Measurements from ENCODE around the gene CDKN1C. TPM values are rescaled to one million over a fixed set of nuclear protein-coding genes. Genes with fewer than 3 reads are reported as not detected.
A peak's percentile ranks its signal among the peaks of the same experiment; 100 is the strongest.

Gene CDKN1C
- polyA plus RNA-seq, 3 donors: 109 to 150 (median 142) TPM

DNA sequence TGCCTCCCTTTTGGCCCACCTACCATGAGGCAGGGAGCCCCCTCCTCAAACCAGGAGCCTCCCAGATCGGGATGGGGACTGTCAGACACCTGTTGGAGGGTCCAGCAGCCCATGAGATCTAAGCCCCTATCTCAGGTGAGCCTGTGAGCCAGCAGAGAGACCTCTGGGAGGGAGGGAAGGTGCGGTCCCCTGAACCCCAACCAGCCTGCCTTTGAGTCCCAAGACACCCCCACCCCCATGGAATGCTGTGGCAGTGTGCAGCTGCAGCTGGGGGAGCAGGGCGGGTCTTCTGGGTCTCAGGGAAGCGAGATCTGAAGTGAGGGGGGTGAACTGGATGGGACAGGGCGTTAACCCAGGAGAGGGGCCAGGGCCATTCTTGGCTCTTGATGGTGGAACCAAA is 1.4 kb upstream of the CDKN1C start:
- DNase-seq (ENCODE audit: extremely low read depth in 1 of 11, low read depth in 9 of 11, low spot score in 4 of 11): no peak

DNA sequence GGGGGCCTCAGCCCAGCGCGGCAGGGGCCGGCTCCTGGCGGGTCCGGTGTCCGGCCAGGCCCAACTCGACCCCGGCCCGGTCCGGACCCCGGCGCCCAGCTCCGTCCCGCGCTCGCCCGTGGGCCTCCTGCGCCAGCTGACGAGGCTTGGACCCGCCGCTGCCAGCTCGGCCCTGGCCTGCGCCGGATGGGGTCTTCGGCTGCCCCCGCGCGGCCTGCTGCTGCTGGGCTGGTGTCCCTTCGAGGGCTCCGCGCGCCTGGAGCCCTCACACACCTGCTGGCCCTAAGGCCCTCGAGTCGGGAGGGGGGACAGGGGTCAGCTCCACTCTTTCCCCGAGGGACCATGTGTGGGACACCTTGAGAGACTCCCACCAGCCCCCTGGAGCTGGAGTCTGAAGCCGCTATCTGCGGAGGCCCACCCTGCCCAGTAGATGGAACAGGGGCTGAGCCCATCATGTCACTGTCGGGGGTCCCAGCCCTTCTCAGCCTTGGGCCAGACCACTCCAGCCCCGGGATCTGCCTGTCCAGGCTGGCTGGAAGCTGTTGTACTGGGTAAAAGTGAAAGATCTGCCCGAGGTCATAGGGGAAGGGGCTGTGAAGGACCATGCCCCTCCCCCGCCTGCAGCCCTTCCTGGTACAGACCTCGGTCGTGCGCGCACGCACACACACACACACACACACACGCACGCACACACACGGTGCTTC is 768 bp upstream of the CDKN1C start:
- DNase-seq (ENCODE audit: extremely low read depth in 1 of 11, low read depth in 9 of 11, low spot score in 4 of 11): peak in 3 of 11 donors; percentile 56 to 59 (median 56)

DNA sequence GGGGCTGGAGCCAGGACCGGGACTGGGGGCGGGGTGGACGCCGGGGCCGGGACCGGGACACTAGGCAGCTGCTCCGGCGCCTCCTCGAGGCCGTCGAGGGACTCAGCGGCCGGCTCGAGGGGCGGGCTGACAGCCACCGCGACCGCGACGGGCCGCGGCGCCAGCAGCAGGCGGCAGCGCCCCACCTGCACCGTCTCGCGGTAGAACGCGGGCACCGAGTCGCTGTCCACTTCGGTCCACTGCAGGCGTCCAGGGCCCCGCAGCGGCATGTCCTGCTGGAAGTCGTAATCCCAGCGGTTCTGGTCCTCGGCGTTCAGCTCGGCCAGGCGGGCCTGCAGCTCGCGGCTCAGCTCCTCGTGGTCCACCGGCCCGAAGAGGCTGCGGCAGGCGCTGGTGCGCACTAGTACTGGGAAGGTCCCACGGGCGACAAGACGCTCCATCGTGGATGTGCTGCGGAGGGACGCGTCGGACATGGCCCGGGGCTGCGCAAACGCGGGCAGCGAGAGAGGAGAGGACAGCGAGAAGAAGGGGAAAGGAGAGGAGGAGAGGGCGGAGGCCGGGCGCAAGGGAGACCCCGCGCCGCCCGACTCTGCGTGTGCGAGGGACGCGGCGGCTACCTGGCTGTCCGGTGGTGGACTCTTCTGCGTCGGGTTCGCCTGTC is 428 bp downstream of the CDKN1C start:
- DNase-seq (ENCODE audit: extremely low read depth in 1 of 11, low read depth in 9 of 11, low spot score in 4 of 11): peak in 2 of 11 donors; percentile 59 to 61

DNA sequence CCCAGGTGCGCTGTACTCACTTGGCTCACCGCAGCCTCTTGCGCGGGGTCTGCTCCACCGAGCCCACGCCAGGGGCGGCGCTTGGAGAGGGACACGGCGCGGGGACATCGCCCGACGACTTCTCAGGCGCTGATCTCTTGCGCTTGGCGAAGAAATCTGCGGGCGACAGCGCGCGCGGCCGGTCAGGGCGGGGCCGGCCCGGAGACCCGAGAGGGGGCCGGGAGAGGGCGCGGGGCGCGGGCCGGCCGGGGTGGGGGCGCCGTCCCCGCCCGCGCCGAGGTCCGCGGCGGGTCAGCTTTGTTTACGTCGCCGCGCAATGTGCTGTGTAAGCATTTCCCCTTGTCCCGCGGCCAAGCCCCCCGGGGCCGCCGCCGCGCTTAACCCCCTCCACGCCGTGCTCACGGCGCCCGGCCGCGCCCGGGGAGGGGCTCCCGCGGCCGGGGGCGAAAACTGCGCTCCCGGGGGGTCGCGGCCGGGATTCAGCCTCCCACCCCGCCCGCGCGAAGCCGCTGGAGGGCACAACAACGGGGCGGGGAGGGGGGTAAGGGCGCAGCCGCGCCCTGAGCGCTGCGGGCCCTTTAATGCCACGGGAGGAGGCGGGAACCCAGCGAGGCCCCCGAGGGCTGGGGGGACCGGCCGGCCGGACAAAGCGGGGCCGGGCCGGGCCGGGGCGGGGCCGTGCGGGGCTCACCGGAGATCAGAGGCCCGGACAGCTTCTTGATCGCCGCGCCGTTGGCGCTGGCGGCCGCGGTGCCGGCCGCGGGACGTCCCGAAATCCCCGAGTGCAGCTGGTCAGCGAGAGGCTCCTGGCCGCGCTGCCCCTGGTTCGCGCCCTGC is 1.4 kb downstream of the CDKN1C start:
- no peak for DNase-seq (ENCODE audit: extremely low read depth in 1 of 11, low read depth in 9 of 11, low spot score in 4 of 11)

DNA sequence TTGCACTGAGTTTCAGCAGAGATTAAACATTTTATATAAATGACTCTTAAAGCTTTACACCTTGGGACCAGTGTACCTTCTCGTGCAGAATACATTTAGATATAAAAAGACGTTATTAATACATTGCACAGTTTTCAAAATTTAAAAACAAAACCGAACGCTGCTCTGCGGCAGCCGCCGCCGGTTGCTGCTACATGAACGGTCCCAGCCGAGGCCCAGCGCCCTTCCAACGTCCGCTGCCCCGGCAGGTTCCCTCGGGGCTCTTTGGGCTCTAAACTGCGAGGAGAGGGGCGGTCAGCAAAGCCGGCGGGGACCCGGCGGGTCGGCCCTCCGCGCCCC is 2.0 kb downstream of the CDKN1C start:
- DNase-seq (ENCODE audit: extremely low read depth in 1 of 11, low read depth in 9 of 11, low spot score in 4 of 11): no peak

DNA sequence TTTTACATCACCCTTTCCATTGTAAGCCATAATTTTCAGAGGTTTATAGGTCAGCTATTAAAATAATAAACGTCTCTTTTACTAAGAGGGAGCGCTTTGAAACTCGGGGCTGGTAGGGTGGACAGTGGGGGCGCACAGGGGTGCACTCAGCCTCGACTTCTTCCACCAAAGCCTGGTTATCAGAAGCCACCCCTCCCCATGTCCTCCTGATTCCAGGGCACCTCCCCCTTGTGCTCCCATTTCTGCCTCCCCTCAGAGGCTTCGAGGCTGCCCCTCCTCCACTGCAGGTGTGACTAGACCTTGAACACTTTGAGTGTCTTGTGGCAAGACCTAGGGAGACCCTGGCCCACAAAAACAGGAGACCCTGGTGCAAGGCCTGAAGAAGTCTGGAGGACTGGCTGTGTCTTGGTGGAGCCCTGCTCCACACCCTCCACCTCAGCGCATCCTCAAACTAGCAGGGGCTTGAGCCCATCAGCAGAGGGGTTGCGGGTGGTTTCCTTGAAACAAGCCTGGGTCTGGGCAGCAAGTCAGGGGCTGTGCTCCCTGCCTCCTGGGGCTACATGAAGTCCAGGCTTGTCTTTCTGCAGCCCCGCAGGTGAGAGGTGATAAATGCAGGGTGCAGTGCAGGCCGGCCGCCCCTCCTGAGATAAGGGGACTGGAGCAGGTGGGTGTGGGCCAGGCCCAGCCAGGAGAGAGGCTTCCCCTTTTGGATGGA is 3.0 kb downstream of the CDKN1C start:
- DNase-seq (ENCODE audit: extremely low read depth in 1 of 11, low read depth in 9 of 11, low spot score in 4 of 11): no peak

DNA sequence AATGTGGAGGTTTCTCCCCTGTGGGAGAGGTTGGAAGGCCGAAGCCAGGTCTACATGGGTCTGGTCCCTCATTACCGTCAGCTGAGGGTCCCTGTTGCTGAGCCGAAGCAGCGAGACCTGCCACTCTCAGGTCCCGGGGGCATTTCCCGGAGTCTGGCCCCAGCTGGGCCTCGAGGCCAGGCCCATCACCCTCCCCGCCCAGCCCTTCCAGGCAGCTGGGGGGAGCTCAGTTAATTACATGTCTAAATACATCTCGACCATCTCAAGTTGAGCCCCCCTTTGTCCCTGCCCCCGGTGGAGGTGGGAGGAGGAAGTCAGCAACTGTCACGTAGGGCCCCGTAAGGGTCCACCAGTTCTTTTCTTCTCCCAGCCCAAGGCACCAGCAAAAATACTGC is 3.6 kb downstream of the CDKN1C start:
- no peak for DNase-seq (ENCODE audit: extremely low read depth in 1 of 11, low read depth in 9 of 11, low spot score in 4 of 11)

DNA sequence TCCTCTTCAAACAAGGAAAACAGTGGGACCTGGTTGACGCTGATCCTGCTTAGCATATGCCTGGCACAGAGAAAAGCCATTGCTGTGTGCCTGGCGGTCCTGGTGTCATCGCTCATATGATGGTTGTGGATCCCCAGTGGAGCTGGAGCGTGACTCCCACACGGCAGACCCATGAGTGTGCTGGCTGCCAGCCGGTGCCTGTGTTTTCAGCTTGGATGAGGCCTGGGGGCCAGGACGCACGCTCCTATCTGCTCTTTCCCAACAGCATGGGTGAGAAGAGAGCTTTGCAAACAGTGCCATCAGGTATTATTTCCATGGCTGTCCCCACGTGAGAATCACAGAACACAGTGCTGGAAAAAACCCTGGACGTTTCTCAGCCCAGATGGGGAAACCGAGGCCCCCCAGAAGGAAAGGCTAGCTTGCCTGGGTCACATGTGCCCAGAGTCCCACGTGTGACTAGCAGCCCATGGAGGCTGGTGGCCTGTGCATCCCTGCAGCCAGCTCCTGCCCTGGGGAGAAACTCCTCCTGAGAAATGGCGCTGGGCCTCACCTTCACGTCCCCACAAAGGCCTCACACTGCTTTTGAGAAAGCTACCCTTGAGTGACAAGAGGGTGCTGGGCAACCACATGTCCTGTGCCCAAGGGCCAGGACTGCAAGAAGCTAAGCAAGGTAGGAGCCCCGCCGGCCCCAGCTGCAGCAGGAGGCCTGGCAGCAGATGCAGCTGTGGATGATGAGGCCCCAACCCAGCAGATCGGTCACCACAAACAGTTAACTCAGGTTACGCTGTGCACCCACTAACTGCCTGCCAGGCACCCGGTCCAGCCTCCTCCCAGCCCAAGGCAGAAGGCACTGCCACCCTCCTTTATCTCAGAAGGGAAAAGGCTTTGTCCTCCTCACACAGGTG is 4.2 kb downstream of the CDKN1C start:
- no peak for DNase-seq (ENCODE audit: extremely low read depth in 1 of 11, low read depth in 9 of 11, low spot score in 4 of 11)

DNA sequence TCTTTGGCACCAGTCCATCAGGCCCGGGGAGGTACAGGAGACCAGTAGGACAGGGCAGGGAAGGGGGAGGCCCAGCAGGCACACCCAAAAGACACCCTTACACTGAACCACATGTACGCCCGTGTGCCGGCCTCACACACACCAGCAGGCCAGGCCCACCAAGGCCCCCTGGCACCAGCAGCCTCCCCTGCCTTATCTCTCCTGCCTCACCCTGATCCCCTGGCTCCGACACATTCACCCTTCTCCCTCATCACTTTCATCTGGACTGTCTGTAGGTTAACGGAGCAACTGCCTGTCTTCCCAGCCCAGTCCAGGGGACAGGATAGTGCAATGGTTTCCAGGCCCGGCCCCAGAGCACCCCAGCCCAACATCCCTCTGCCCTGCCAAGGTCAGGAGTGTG is 4.9 kb downstream of the CDKN1C start:
- no peak for DNase-seq (ENCODE audit: extremely low read depth in 1 of 11, low read depth in 9 of 11, low spot score in 4 of 11)

DNA sequence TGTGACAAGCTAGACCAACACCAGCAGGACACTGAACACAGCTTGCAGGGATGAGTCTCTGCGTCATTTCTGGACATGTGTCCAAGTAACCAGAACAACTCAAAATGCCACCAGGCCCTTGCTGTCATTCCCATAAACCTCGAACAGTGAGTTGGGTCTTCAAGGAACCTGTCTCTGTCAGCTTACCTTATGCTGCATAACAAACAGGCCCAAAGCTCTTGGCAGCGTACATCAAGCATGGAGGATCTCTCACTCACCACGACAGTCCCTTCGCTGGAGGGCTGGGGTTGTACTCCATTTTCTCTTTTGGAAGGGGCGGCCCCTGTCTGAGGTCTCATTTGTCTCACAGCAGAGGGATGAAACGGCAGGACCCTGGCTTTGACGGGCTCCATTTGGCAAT is 6.8 kb downstream of the CDKN1C start:
- DNase-seq (ENCODE audit: extremely low read depth in 1 of 11, low read depth in 9 of 11, low spot score in 4 of 11): no peak

DNA sequence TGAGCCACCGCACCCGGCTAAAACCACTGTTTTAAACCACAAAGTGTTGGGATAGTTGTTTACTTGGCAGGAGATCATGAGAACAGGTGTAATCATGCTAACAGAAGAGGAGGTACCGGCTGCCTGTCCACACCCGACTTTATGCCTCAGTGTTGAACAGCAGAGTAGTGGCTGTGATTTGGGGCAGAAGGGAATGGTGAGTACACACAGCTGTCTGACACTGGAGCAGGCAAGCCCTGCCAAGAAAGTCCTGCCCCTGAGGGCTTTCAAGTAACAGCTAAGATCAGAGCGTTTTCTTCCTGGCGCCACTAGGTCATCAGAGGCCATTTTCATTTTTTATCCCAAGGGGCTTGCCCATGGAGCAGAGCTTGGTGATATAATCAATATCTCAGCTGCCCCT is 8.1 kb downstream of the CDKN1C start:
- DNase-seq (ENCODE audit: extremely low read depth in 1 of 11, low read depth in 9 of 11, low spot score in 4 of 11): no peak

DNA sequence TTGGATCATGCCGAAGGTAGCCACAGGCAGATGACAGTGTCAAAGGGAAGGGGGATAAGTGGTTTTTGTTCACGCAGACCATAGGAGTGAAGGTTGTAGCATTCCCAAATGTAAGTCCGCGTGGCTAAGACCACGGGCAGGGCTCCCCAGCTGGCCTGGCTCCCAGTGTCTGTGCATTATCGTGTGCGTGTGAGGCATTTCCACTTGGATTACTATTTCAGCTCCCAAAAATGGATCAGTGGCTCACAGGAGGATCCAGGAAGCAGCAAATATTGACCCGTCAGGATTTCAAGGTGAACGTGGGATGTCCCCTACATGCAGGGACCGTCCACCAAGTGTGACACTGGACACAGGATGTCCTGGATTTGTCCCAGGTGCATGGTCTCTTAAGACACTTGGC is 10.6 kb downstream of the CDKN1C start:
- DNase-seq (ENCODE audit: extremely low read depth in 1 of 11, low read depth in 9 of 11, low spot score in 4 of 11): no peak

DNA sequence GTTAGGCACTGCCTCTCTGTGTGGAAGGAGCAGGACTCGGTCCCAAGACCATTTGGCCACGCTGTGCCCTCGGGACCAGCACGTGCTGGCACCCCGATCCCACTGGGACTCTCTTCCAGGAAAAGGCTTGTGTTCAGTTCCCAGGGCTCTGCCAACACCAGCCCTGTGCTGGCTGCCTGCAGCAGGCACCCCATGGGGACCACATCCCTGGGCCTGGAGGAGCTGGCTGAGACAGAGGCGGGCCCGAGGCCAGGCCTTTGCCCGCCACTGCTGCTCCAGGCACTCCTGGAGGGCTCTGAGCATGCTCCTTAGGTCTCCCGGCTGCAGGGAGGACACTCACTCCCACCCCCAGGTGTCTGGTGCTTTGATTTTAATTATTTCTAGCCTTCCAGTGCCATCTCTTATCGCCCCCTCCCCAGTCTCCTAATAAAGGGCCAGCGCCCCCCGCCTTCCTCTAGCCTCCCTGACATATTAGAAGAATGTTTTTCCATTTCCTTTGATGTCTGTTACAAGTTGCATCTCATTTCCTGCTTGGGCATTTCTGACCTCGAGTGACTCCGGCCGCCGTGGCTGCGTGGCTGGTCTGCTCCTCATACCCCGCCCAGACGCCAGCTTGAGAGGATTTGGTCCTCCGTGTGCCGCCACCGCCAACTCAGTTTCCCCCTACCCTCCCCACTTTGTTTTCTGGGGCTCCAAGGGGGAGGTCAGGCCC is 14.4 kb downstream of the CDKN1C start:
- DNase-seq (ENCODE audit: extremely low read depth in 1 of 11, low read depth in 9 of 11, low spot score in 4 of 11): no peak

DNA sequence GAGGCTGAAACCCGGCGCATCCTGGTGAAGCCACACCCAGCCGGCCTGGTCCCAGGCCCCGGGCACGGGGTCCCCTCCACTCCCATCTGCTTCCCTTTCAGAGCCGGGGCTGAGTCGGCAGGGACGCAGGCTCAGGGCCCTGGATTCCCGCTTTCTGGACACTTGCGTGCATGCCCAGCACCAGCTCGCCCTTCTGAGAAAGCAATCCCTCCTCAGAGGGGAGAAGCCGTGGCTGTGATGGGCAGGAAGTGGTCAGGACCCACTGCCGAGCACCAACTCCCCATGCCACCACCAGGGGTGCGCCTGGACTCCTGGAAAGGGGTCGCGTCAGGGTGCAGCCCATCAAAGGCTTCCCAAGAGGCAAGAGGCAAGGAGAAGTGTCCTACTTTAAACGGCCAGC is 15.1 kb downstream of the CDKN1C start:
- no peak for DNase-seq (ENCODE audit: extremely low read depth in 1 of 11, low read depth in 9 of 11, low spot score in 4 of 11)

DNA sequence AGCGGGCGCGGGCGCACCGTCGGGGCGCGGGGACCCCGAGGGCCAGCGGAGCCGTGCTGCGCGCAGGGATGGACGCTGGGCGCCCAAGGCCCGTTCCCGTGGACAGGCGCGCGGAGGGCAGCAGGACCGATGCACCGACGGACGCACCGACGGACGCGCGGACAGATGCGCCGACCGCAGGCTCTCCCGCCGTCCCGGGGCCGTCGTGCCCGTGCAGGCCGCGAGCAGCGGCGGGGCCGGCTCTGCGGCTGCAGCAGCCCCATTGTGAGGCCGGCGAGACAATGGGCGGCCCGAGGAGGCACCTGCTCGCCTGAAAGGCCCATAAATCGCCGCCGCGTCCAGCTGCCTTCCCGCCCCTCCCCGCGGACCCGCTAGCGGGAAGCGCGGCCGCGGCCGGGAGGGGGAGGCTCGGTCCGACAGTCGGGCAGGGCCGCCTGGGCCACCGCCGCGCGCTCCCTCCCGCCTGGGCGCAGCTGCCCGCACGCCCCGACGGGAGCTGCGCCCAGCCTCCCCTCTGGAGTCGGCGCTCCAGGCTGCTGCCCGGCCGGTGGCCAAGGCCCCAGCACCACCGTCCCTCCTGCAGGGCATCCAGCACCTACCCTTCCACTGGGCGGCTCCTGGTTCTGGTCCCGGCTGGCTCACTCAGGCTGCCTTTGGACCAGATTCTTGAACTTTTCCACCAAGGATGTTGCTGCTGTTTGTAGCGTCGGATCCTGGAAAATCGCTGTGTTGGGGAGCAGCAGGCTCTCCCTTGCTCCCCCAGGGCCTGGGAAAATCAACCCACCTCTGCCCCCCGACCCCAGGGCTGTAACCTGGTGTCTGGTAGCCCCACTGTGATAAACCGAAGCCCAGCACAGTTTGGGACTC is 15.8 kb downstream of the CDKN1C start:
- DNase-seq (ENCODE audit: extremely low read depth in 1 of 11, low read depth in 9 of 11, low spot score in 4 of 11): no peak

DNA sequence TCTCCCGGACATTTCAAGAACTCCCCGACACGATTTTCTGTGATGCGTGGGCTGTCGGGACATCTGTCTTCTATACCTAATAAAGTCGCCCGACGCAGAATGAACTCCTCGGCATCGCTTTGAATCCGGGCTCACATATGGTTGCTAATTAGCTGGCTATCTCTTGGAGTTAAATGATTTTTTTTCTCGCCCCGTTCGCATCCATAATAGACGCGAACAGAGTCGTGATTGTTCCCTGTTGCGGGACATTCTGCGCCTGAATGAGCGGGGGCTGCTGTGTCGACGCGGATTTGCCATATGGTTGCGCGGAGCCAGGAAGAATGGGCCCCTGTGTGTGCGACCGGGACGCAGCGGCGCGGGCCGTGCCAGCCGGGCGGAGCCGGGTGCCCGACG is 16.4 kb downstream of the CDKN1C start:
- DNase-seq (ENCODE audit: extremely low read depth in 1 of 11, low read depth in 9 of 11, low spot score in 4 of 11): no peak

DNA sequence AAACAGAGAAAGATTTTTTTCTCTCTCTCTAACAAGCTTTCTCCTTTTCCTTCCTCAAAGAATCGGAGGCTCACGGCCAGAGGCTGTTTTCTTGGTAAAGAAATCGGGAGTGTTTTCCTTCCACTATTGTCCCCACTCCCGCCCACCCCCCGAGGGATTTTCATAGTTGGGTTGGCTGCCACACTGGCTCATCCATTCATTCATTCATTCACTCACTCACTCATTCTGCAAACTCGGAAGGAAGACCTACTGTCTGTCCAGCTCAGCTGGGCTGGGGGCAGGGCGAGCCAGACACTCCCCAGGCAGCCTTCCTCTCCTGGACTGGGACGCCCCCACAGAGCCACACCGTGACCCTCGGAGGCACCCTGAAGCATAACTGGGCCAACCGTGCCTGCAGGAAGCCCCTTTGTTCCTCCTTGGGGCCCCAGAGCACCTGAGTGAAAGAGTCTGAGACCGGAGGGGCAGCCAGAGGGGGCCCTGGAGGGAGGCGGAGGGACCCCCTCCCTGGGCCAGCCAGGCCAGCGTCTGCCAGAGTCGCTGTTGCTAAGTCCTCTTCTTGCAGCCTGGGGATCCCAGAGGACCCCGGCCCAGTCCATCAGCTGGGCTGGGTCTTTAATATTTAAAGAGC is 17.0 kb downstream of the CDKN1C start:
- DNase-seq (ENCODE audit: extremely low read depth in 1 of 11, low read depth in 9 of 11, low spot score in 4 of 11): no peak
